HL-60 (cell line): Measurements from ENCODE around the gene SPPL2C.

Experiments
- DNase-seq, 2 experiments: peaks; one replicate each; pipeline ENCODE4 v3.0.0-alpha.2; 2010 to 2020; ENCODE audit warnings: low read depth in 1 of 2, low spot score in 1 of 2
- H3K27ac ChIP-seq: fragments of 250-450 bp; sonication (Bioruptor Pico); replicated peaks from 2 replicates; pipeline ENCODE4 v1.5.1; 2020; ENCODE audit warnings: mild to moderate bottlenecking, moderate library complexity
- H3K27me3 ChIP-seq: fragments of 250-450 bp; sonication (Bioruptor Pico); 2 replicates; pipeline ENCODE4 v1.5.1; 2021; ENCODE audit warnings: mild to moderate bottlenecking, moderate library complexity; ENCODE audit not compliant: insufficient read depth, poor library complexity, severe bottlenecking
- H3K4me3 ChIP-seq: replicated peaks from 2 replicates; pipeline ENCODE4 v1.5.1; 2011; ENCODE audit warnings: mild to moderate bottlenecking, control low read depth, low read length; ENCODE audit not compliant: insufficient read depth
- GABPA ChIP-seq: IDR thresholded peaks from 2 replicates; pipeline ENCODE4 v1.6.1; 2012; ENCODE audit warnings: low read depth
- POLR2AphosphoS5 ChIP-seq: IDR thresholded peaks from 2 replicates; pipeline ENCODE4 v1.6.1; 2012; ENCODE audit warnings: low read depth
- REST ChIP-seq: IDR thresholded peaks from 2 replicates; pipeline ENCODE4 v1.6.1; 2012; ENCODE audit warnings: low read depth; ENCODE audit not compliant: insufficient replicate concordance
- SPI1 ChIP-seq: IDR thresholded peaks from 2 replicates; pipeline ENCODE4 v1.6.1; 2012; ENCODE audit warnings: low read depth, mild to moderate bottlenecking, borderline replicate concordance
- TF ChIP-seq, protein P1 (sequence below): IDR thresholded peaks from one replicate; pipeline ENCODE4 v1.5.1; 2011; ENCODE audit warnings: low read length, control low read depth, inconsistent platforms; ENCODE audit not compliant: insufficient read depth

SPPL2C gene

DNA sequence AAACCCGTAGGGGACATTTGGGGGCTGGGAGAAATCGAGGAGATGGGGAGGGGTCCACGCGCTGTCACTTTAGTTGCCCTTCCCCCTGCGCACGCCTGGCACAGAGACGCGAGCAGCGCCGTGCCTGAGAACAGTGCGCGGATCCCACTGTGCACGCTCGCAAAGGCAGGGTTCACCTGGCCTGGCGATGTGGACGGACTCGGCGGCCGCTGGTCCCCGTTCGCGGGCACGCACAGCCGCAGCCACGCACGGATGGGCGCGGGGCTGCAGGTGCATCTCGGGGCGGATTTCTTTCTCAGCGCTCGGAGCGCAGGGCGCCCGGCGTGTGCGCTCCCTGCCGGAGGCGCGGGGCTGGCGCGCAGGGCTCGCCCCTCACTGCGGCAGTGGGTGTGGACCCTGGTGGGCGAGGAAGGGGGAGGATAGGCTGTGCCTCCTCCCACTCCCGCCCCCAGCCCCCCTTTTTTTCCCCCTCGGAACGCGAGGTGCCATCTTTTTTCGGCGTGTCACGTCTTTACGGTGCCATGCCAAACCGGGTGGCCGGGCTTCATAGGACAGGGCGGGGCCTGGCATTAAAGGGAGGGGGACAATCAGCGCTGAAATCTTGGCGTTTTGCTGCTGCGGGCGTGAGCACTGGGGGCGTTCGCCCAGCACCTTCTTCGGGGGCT lies 50.8 kb downstream of the SPPL2C start:
- Histone ChIP-seq H3K27me3 (peaks cover 25% of the 10 kb centered on the region), H3K27ac (no peak overlapping the region), H3K4me3 (peak overlapping the region; percentile 60)
- no peak for DNase-seq
- TF ChIP-seq SPI1 (no peak), GABPA (no peak), REST (no peak), POLR2AphosphoS5 (no peak)
- TF ChIP-seq, protein P1, sequence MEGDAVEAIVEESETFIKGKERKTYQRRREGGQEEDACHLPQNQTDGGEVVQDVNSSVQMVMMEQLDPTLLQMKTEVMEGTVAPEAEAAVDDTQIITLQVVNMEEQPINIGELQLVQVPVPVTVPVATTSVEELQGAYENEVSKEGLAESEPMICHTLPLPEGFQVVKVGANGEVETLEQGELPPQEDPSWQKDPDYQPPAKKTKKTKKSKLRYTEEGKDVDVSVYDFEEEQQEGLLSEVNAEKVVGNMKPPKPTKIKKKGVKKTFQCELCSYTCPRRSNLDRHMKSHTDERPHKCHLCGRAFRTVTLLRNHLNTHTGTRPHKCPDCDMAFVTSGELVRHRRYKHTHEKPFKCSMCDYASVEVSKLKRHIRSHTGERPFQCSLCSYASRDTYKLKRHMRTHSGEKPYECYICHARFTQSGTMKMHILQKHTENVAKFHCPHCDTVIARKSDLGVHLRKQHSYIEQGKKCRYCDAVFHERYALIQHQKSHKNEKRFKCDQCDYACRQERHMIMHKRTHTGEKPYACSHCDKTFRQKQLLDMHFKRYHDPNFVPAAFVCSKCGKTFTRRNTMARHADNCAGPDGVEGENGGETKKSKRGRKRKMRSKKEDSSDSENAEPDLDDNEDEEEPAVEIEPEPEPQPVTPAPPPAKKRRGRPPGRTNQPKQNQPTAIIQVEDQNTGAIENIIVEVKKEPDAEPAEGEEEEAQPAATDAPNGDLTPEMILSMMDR, result no peak

DNA sequence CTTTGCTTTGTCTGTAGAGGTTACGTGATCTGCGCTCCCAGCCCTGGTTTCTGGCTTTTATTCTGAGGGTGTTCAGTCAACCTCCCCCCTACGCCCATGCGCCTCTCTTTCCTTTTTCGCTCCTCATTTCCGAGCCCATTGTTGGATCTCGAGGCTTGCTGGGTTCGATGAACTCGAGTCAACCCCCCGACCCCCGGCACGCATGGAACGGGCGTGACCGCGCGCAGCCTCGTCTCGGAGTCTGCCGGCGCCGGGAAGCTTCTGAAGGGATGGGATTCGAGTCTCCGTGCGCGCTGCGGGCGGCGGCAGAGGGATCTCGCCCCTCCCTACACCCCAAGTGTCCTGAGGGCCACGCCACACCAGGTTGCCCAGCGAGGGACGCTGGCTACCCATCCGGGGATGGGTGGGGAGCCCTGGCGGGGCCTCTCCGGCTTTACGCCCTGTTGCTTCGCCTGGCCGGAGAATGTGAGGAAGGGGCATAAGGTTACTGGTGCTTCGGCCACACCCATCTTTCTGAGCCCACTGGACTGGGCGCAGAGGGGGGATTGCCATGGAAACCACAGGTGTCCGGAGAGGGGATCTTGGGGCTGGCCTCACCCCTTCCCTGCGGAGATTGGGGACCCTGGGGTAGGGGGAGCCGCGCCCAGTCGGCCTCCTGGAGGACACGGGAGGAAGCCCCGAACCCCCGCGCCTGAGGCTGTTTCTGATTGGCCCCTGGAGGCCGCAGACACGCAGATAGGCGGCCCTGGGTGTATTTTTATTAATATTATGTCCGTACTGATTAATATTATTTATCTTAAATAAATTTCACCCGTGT lies 51.5 kb downstream of the SPPL2C start:
- TF ChIP-seq SPI1 (no peak), POLR2AphosphoS5 (no peak), REST (no peak)
- TF ChIP-seq, protein P1, result no peak
- peaks cover 25% of the 10 kb centered on the region for H3K27me3 ChIP-seq
- H3K27ac ChIP-seq, result no peak overlapping the region
- no peak for DNase-seq
- no peak overlapping the region for H3K4me3 ChIP-seq
